CD14-positive monocyte (primary cell): ENCODE measurements around the gene P3H3. TPM values are rescaled to one million over a fixed set of nuclear protein-coding genes. Genes with fewer than 3 reads are reported as not detected.

ENCODE experiments used
- DNase-seq, 3 donors: peaks; one replicate each; pipeline ENCODE4 v3.0.0-alpha.2; 2011 to 2022
- H2AFZ ChIP-seq: 2 replicates; pipeline ENCODE4 v1.6.0; 2012; ENCODE audit warnings: mild to moderate bottlenecking, low read depth, low read length, inconsistent platforms; ENCODE audit not compliant: insufficient read depth, poor library complexity, severe bottlenecking
- H3K27ac ChIP-seq, 2 donors: 1 replicate in 1 of 2; 2 replicates in 1 of 2; pipeline ENCODE4 v1.5.1; 2012 to 2013; ENCODE audit warnings: low read length in 2 of 2, control low read depth in 1 of 2, inconsistent platforms in 1 of 2, low read depth in 1 of 2, mild to moderate bottlenecking in 1 of 2
- H3K27me3 ChIP-seq, 2 donors: one replicate each; pipeline versions ENCODE4 v1.6.0 to v1.6.1; 2011 to 2013; ENCODE audit warnings: low read length in 2 of 2; ENCODE audit not compliant: control insufficient read depth in 2 of 2, insufficient read depth in 2 of 2
- H3K36me3 ChIP-seq, 2 donors: replicated peaks in 1 of 2; 1 replicate in 1 of 2; 2 replicates in 1 of 2; pipeline versions ENCODE4 v1.5.1 to v1.6.1; 2012 to 2013; ENCODE audit warnings: low read length in 2 of 2, control low read depth in 1 of 2, inconsistent platforms in 1 of 2, mild to moderate bottlenecking in 1 of 2; ENCODE audit not compliant: insufficient read depth in 2 of 2, control insufficient read depth in 1 of 2
- H3K4me1 ChIP-seq, 2 donors: 1 replicate in 1 of 2; 2 replicates in 1 of 2; pipeline versions ENCODE4 v1.5.1 to v1.6.1; 2012 to 2013; ENCODE audit warnings: low read length in 2 of 2, control low read depth in 1 of 2, inconsistent platforms in 1 of 2, mild to moderate bottlenecking in 1 of 2, moderate library complexity in 1 of 2; ENCODE audit not compliant: insufficient read depth in 2 of 2, control insufficient read depth in 1 of 2
- H3K4me2 ChIP-seq: replicated peaks from 2 replicates; pipeline ENCODE3; 2012; ENCODE audit warnings: low read length, moderate library complexity, mild to moderate bottlenecking; ENCODE audit not compliant: poor library complexity, severe bottlenecking; ENCODE audit errors: extremely low read depth
- H3K4me3 ChIP-seq, 3 experiments: fragments of 200-600 bp in 1 of 3; sonication (generic) in 1 of 3; replicated peaks in 1 of 3; 1 replicate in 2 of 3; 2 replicates in 1 of 3; pipeline ENCODE4 v1.5.1; 2011 to 2013; ENCODE audit warnings: low read length in 3 of 3, mild to moderate bottlenecking in 3 of 3, control low read depth in 2 of 3, low read depth in 2 of 3, inconsistent platforms in 1 of 3, moderate library complexity in 1 of 3
- H3K79me2 ChIP-seq: 2 replicates; pipeline ENCODE4 v1.6.0; 2012; ENCODE audit warnings: mild to moderate bottlenecking, control low read depth, inconsistent platforms, low read length, moderate library complexity; ENCODE audit not compliant: insufficient read depth
- H3K9ac ChIP-seq: 2 replicates; pipeline ENCODE4 v1.6.0; 2017; ENCODE audit warnings: low read length, mild to moderate bottlenecking; ENCODE audit not compliant: insufficient read depth, poor library complexity, severe bottlenecking
- H3K9me3 ChIP-seq, 2 donors: replicated peaks in 1 of 2; 1 replicate in 1 of 2; 2 replicates in 1 of 2; pipeline versions ENCODE4 v1.5.1 to v1.6.1; 2012 to 2013; ENCODE audit warnings: low read length in 2 of 2, control low read depth in 1 of 2; ENCODE audit not compliant: control insufficient read depth in 1 of 2, insufficient read depth in 1 of 2
- H4K20me1 ChIP-seq: 2 replicates; pipeline ENCODE4 v1.6.0; 2012; ENCODE audit warnings: mild to moderate bottlenecking, low read length, control low read depth, moderate library complexity; ENCODE audit not compliant: insufficient read depth
- H3K27ac Mint-ChIP-seq, 7 donors: one replicate each; pipeline ENCODE4 v1.8.0; 2020; ENCODE audit warnings: mild to moderate bottlenecking in 7 of 7, mixed read lengths in 7 of 7, moderate library complexity in 6 of 7, inconsistent platforms in 2 of 7
- H3K27me3 Mint-ChIP-seq, 3 donors: one replicate each; pipeline ENCODE4 v1.8.0; 2021 to 2022; ENCODE audit warnings: low read depth in 3 of 3, mild to moderate bottlenecking in 3 of 3, mixed read lengths in 3 of 3, moderate library complexity in 3 of 3, inconsistent platforms in 1 of 3
- H3K36me3 Mint-ChIP-seq, 2 donors: one replicate each; pipeline ENCODE4 v1.8.0; 2020; ENCODE audit warnings: mixed read lengths in 2 of 2, inconsistent platforms in 1 of 2, mild to moderate bottlenecking in 1 of 2
- H3K4me1 Mint-ChIP-seq: one replicate; pipeline ENCODE4 v1.8.0; 2020; ENCODE audit warnings: mild to moderate bottlenecking, mixed read lengths
- H3K4me3 Mint-ChIP-seq, 2 donors: one replicate each; pipeline ENCODE4 v1.8.0; 2020; ENCODE audit warnings: mild to moderate bottlenecking in 2 of 2, mixed read lengths in 2 of 2, moderate library complexity in 1 of 2
- H3K9me3 Mint-ChIP-seq, 7 donors: one replicate each; pipeline ENCODE4 v1.8.0; 2020 to 2022; ENCODE audit warnings: mixed read lengths in 7 of 7, mild to moderate bottlenecking in 6 of 7, moderate library complexity in 6 of 7, inconsistent platforms in 2 of 7
- WGBS: methylation state at CpG from one replicate; pipeline ENCODE4 v1.1.5; 2013; ENCODE audit warnings: missing lambda C conversion rate; ENCODE audit not compliant: insufficient coverage; 5-methylcytosine and 5-hydroxymethylcytosine counted together
- intact Hi-C, 2 donors: fragments of 100-400 bp; cut with micrococcal nuclease; formaldehyde crosslinking; loops; one replicate each; pipeline versions ENCODE4 v1.15.0 to v1.15.1; 2023
- polyA plus RNA-seq, 3 donors: library from polyadenylated mRNA; depleted of rRNA in 1 of 3; unstranded in 2 of 3; stranded (reverse) in 1 of 3; fragments of 300-500 nt in 2 of 3; fragments of >200 nt in 1 of 3; fragmentation: Illumina TruSeq in 2 of 3; gene quantifications; 1 replicate in 2 of 3; 2 replicates in 1 of 3; pipeline ENCODE4 v1.2.3, GENCODE V29; 2012 to 2021
- TF ChIP-seq, protein P1 (sequence below): fragments of 200-600 bp; IDR thresholded peaks from one replicate; pipeline ENCODE4 v1.8.0; 2022; ENCODE audit warnings: antibody characterized with exemption, mild to moderate bottlenecking

P3H3 gene
- polyA plus RNA-seq, 3 donors, result 0.56 TPM; not detected in 2

DNA sequence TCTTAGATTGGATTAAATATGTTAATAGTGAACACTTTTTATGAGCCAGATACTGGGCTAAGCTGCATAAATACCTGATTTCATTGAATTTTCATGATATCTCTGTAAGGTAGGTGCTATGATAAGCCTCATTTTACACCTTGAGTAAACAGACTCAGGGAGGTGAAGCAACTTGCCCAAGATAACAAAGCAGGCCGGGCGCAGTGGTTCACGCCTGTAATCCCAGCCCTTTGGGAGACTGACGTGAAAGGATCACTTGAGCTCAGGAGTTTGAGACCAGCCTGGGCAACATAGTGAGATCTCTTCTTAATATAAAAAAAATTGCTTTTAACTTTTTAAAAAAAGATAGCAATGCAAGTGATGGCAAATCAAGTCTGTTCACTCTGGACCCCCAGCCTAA is 13.9 kb downstream of the P3H3 start:
- H3K9me3 ChIP-seq, result no peaks in the 10 kb centered on the region
- Mint-ChIP-seq H3K9me3 (no peaks in the 10 kb centered on the region), H3K4me3 (no peak overlapping the region), H3K27ac (no peak overlapping the region), H3K36me3 (peaks cover 9 to 20% of the 10 kb centered on the region in 2 donors), H3K27me3 (peaks cover 1 to 4% (median 3%) of the 10 kb centered on the region in 3 donors), H3K4me1 (peaks cover 11% of the 10 kb centered on the region)
- H3K79me2 ChIP-seq, result no peaks in the 10 kb centered on the region
- no peaks in the 10 kb centered on the region for H3K4me1 ChIP-seq
- peaks cover 0 to 5% of the 10 kb centered on the region in 2 donors for H3K36me3 ChIP-seq
- H4K20me1 ChIP-seq, result no peaks in the 10 kb centered on the region
- TF ChIP-seq, protein P1, sequence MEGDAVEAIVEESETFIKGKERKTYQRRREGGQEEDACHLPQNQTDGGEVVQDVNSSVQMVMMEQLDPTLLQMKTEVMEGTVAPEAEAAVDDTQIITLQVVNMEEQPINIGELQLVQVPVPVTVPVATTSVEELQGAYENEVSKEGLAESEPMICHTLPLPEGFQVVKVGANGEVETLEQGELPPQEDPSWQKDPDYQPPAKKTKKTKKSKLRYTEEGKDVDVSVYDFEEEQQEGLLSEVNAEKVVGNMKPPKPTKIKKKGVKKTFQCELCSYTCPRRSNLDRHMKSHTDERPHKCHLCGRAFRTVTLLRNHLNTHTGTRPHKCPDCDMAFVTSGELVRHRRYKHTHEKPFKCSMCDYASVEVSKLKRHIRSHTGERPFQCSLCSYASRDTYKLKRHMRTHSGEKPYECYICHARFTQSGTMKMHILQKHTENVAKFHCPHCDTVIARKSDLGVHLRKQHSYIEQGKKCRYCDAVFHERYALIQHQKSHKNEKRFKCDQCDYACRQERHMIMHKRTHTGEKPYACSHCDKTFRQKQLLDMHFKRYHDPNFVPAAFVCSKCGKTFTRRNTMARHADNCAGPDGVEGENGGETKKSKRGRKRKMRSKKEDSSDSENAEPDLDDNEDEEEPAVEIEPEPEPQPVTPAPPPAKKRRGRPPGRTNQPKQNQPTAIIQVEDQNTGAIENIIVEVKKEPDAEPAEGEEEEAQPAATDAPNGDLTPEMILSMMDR, result no peak
- no peak overlapping the region for H3K9ac ChIP-seq
- 90% methylated on average over 2 of the region's 4 CpGs for WGBS
- DNase-seq, result no peak
- H3K4me3 ChIP-seq, result no peak overlapping the region
- no peak overlapping the region for H2AFZ ChIP-seq
- H3K27me3 ChIP-seq, result no peaks in the 10 kb centered on the region
- intact Hi-C loops, result no loop called here
- H3K27ac ChIP-seq, result no peak overlapping the region
- no peak overlapping the region for H3K4me2 ChIP-seq

DNA sequence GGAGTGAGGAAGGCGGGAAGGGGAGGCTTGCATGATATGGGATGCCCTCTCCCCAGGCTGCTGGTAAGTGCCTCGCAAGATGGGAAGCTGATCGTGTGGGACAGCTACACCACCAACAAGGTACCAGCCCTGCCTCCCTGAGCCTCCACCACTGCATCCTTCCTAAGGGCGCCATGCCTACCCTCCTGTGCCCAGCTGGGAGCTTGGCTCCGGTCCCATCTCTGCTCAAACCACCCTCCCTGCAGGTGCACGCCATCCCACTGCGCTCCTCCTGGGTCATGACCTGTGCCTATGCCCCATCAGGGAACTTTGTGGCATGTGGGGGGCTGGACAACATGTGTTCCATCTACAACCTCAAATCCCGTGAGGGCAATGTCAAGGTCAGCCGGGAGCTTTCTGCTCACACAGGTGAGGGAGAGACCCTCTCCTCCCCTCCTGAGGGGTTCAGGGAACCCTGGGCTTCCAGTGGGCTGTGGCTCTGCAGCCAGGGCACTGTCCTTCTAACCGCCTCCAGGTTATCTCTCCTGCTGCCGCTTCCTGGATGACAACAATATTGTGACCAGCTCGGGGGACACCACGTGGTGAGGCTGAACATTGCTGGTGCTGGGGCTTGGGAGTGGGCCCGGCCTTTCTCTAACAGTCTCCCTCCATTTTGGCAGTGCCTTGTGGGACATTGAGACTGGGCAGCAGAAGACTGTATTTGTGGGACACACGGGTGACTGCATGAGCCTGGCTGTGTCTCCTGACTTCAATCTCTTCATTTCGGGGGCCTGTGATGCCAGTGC is 15.1 kb downstream of the P3H3 start:
- H3K4me3 Mint-ChIP-seq, result no peak overlapping the region
- H3K4me2 ChIP-seq, result no peak overlapping the region

More for the DNA sequence above, 15.1 kb downstream of the P3H3 start:
- Mint-ChIP-seq H3K36me3 (peaks cover 15 to 28% of the 10 kb centered on the region in 2 donors), H3K9me3 (no peaks in the 10 kb centered on the region), H3K27me3 (peaks cover 1 to 4% (median 3%) of the 10 kb centered on the region in 3 donors), H3K27ac (no peak overlapping the region), H3K4me1 (peaks cover 12% of the 10 kb centered on the region)
- peaks cover 3 to 17% of the 10 kb centered on the region in 2 donors for H3K36me3 ChIP-seq
- no peaks in the 10 kb centered on the region for H3K4me1 ChIP-seq
- no peaks in the 10 kb centered on the region for H4K20me1 ChIP-seq
- H3K9me3 ChIP-seq, result no peaks in the 10 kb centered on the region
- no peak overlapping the region for H3K4me3 ChIP-seq
- H3K9ac ChIP-seq, result no peak overlapping the region
- no peaks in the 10 kb centered on the region for H3K79me2 ChIP-seq
- H3K27ac ChIP-seq, result no peak overlapping the region
- no peak overlapping the region for H2AFZ ChIP-seq
- TF ChIP-seq, protein P1, result no peak
- H3K27me3 ChIP-seq, result no peaks in the 10 kb centered on the region
- WGBS, result 88% methylated on average over 11 of the region's 16 CpGs
- DNase-seq, result no peak
- intact Hi-C loops, result no loop called here
